GM19240 (cell line): ENCODE measurements around the gene MCOLN1.
"Not testable (repeated sequence)": the region's sequence is repeated elsewhere in the genome, so short reads cannot be mapped to it uniquely, and the experiment has no call there.

Experiments
- DNase-seq: peaks from one replicate; pipeline ENCODE4 v3.0.0; 2011; ENCODE audit warnings: low spot score; ENCODE audit not compliant: insufficient read length

Gene MCOLN1

GRCh38 chr19:7565332-7565731, 42.9 kb downstream of the MCOLN1 start:
- no peak for DNase-seq

- no peak for DNase-seq
Observed at GRCh38 chr19:7570761-7571160, 48.3 kb downstream of the MCOLN1 start.

- DNase-seq = no peak
Observed at GRCh38 chr19:7575434-7576040, 53.1 kb downstream of the MCOLN1 start.

GRCh38 chr19:7577422-7577821, 55.0 kb downstream of the MCOLN1 start:
- not testable (repeated sequence) for DNase-seq

- no peak for DNase-seq
Observed at GRCh38 chr19:7578127-7578526, 55.7 kb downstream of the MCOLN1 start.

GRCh38 chr19:7579182-7579581, 56.8 kb downstream of the MCOLN1 start:
- no peak for DNase-seq

- no peak for DNase-seq
Observed at GRCh38 chr19:7582446-7582845, 60.0 kb downstream of the MCOLN1 start.
